Gastrocnemius medialis (tissue), 4 donors: ENCODE results near the gene PRR5L. TPM values are rescaled to one million over a fixed set of nuclear protein-coding genes. Genes with fewer than 3 reads are reported as not detected.
A peak's percentile ranks its signal among the peaks of the same experiment; 100 is the strongest.

Experiments
- ATAC-seq, 2 donors: fragments of 150-250 bp; one replicate each; pipeline ENCODE4 v1.9.1; 2016
- DNase-seq, 2 donors: peaks; one replicate each; pipeline ENCODE4 v3.0.0-alpha.2; 2019
- H3K27ac ChIP-seq, 4 donors: fragments of 200-600 bp; sonication (generic); 1 replicate in 1 of 4; 2 replicates in 3 of 4; pipeline ENCODE4 v1.5.1; 2016 to 2018; ENCODE audit warnings: mild to moderate bottlenecking in 2 of 4, moderate library complexity in 1 of 4
- H3K27me3 ChIP-seq, 3 donors: fragments of 200-600 bp; sonication (generic) in 2 of 3; 1 replicate in 1 of 3; 2 replicates in 2 of 3; pipeline versions ENCODE4 v1.5.1 to v1.6.0; 2016 to 2019; ENCODE audit warnings: mild to moderate bottlenecking in 1 of 3, moderate library complexity in 1 of 3
- H3K36me3 ChIP-seq, 2 donors: fragments of 200-600 bp; sonication (generic) in 1 of 2; one replicate each; pipeline ENCODE4 v1.5.1; 2017 to 2018
- H3K4me1 ChIP-seq, 2 donors: fragments of 200-600 bp; sonication (generic) in 1 of 2; one replicate each; pipeline ENCODE4 v1.5.1; 2016 to 2017; ENCODE audit warnings: mild to moderate bottlenecking in 2 of 2
- H3K4me3 ChIP-seq, 4 donors: fragments of 200-600 bp; sonication (generic) in 3 of 4; 1 replicate in 1 of 4; 2 replicates in 3 of 4; pipeline ENCODE4 v1.5.1; 2016 to 2019; ENCODE audit warnings: mild to moderate bottlenecking in 2 of 4
- H3K9me3 ChIP-seq, 3 donors: fragments of 200-600 bp; sonication (generic) in 2 of 3; 1 replicate in 1 of 3; 2 replicates in 2 of 3; pipeline ENCODE4 v1.5.1; 2016 to 2019
- CTCF ChIP-seq, 5 experiments: fragments of 450-650 bp in 3 of 5; fragments of 200-600 bp in 2 of 5; sonication (generic) in 2 of 5; IDR thresholded peaks in 4 of 5; conservative IDR thresholded peaks in 1 of 5; 1 replicate in 4 of 5; 2 replicates in 1 of 5; pipeline ENCODE4 v1.5.1; 2016 to 2019; ENCODE audit warnings: antibody characterized with exemption in 5 of 5, mild to moderate bottlenecking in 3 of 5, moderate library complexity in 3 of 5
- POLR2A ChIP-seq, 2 donors: fragments of 450-650 bp; IDR thresholded peaks; one replicate each; pipeline ENCODE4 v1.6.1; 2017; ENCODE audit warnings: antibody characterized with exemption in 2 of 2, mild to moderate bottlenecking in 2 of 2, moderate library complexity in 2 of 2
- in situ Hi-C, 4 donors: fragments of 200-750 bp; cut with MboI; loops; one replicate each; pipeline versions ENCODE4 v1.15.0 to v1.8.0; 2017; ENCODE audit warnings: low sequenced_read_pairs in 4 of 4
- intact Hi-C: fragments of 100-400 bp; cut with DNase I; formaldehyde crosslinking; loops from one replicate; pipeline ENCODE4 v1.15.1; 2023; ENCODE audit warnings: low total_unique reads
- total RNA-seq, 4 donors: library from RNA; depleted of rRNA; stranded (reverse); fragments of >200 nt; gene quantifications; one replicate each; pipeline versions ENCODE4 v1.1.0 to v1.2.3, GENCODE V29; 2016

PRR5L gene
- total RNA-seq, 4 donors from 2014 or later = 0.46 to 3.2 (median 1.2) TPM

GRCh38 chr11:36499315-36499714 lies 203.2 kb downstream of the PRR5L start:
- intact Hi-C loops (no loop called here), in situ Hi-C loops (loop anchor here in 3 of 4 donors (25.0 kb wide), 3 partner anchors 212 to 887 kb away; partner anchors contain the start of genes FJX1 (in 3 of the 3), COMMD9 (in 2 of the 3) and PRR5L (in 2 of the 3))
- Histone ChIP-seq H3K9me3 (no peaks in the 10 kb centered on the region), H3K27me3 (no peaks in the 10 kb centered on the region), H3K36me3 (peaks cover 0 to 41% of the 10 kb centered on the region in 2 donors), H3K27ac (peak overlapping the region in 2 of 4 donors; percentile 79 to 80), H3K4me3 (no peak overlapping the region), H3K4me1 (peaks cover 31 to 34% of the 10 kb centered on the region in 2 donors)
- ATAC-seq = no peak
- no peak for TF ChIP-seq CTCF (IDR thresholded peaks at IDR 0.05 in 4 of 5, conservative IDR thresholded peaks at IDR 0.05 in 1 of 5)
- no peak for TF ChIP-seq POLR2A (IDR thresholded peaks at IDR 0.05)
- no peak for DNase-seq

- ATAC-seq (peak; percentile 98), DNase-seq (peak; percentile 28 to 56)
- in situ Hi-C loops = loop anchor here in 1 of 4 donors (25.0 kb wide), 1 partner anchor 213 kb away; the partner anchor contains the start of genes COMMD9 and PRR5L
- Histone ChIP-seq H3K27ac (peak overlapping the region; percentile 66 to 84 (median 80)), H3K9me3 (no peaks in the 10 kb centered on the region), H3K4me1 (peaks cover 31 to 37% of the 10 kb centered on the region in 2 donors), H3K27me3 (no peaks in the 10 kb centered on the region), H3K36me3 (peaks cover 0 to 31% of the 10 kb centered on the region in 2 donors), H3K4me3 (no peak overlapping the region)
- intact Hi-C loops = no loop called here
- TF ChIP-seq POLR2A (IDR thresholded peaks at IDR 0.05) (no peak), CTCF (IDR thresholded peaks at IDR 0.05 in 4 of 5, conservative IDR thresholded peaks at IDR 0.05 in 1 of 5) (no peak)
These were observed 204.2 kb downstream of the PRR5L start for GRCh38 chr11:36500315-36500721.

GRCh38 chr11:36501236-36501635 lies 205.1 kb downstream of the PRR5L start:
- Histone ChIP-seq H3K9me3 (no peaks in the 10 kb centered on the region), H3K36me3 (peaks cover 0 to 22% of the 10 kb centered on the region in 2 donors), H3K4me3 (no peak overlapping the region), H3K27me3 (no peaks in the 10 kb centered on the region), H3K27ac (peak overlapping the region; percentile 66 to 84 (median 80)), H3K4me1 (peaks cover 31 to 39% of the 10 kb centered on the region in 2 donors)
- TF ChIP-seq POLR2A (IDR thresholded peaks at IDR 0.05) (no peak), CTCF (IDR thresholded peaks at IDR 0.05 in 4 of 5, conservative IDR thresholded peaks at IDR 0.05 in 1 of 5) (no peak)
- DNase-seq (peak in 1 of 2 donors; percentile 48), ATAC-seq (peak; percentile 53 to 82)
- intact Hi-C loops = no loop called here
- in situ Hi-C loops = loop anchor here in 1 of 4 donors (25.0 kb wide), 1 partner anchor 214 kb away; the partner anchor contains the start of genes COMMD9 and PRR5L

GRCh38 chr11:36507824-36508489 lies 211.9 kb downstream of the PRR5L start:
- DNase-seq (peak in 1 of 2 donors; percentile 16), ATAC-seq (no peak)
- in situ Hi-C loops = loop anchor here in 1 of 4 donors (25.0 kb wide), 1 partner anchor 221 kb away; the partner anchor contains the start of genes COMMD9 and PRR5L
- Histone ChIP-seq H3K27ac (peak overlapping the region; percentile 88 to 94 (median 92)), H3K4me3 (peak overlapping the region in 3 of 4 donors; percentile 73 to 97 (median 91)), H3K9me3 (no peaks in the 10 kb centered on the region), H3K36me3 (no peaks in the 10 kb centered on the region), H3K4me1 (peaks cover 20 to 26% of the 10 kb centered on the region in 2 donors), H3K27me3 (no peaks in the 10 kb centered on the region)
- TF ChIP-seq CTCF (IDR thresholded peaks at IDR 0.05 in 4 of 5, conservative IDR thresholded peaks at IDR 0.05 in 1 of 5) = no peak
- TF ChIP-seq POLR2A (IDR thresholded peaks at IDR 0.05) = no peak
- intact Hi-C loops = no loop called here
